Muscle layer of colon (tissue), 2 donors: Measurements from ENCODE around the gene CENPL.
"Not testable (repeated sequence)": the region's sequence is repeated elsewhere in the genome, so short reads cannot be mapped to it uniquely, and the experiment has no call there.

Source experiments
- H3K27ac ChIP-seq: one replicate; pipeline ENCODE4 v1.7.0; 2013; ENCODE audit warnings: low read depth, mild to moderate bottlenecking, low read length, moderate library complexity
- H3K27me3 ChIP-seq, 2 donors: one replicate each; pipeline ENCODE4 v1.7.0; 2013; ENCODE audit warnings: low read length in 2 of 2, mild to moderate bottlenecking in 2 of 2; ENCODE audit not compliant: insufficient read depth in 2 of 2, control insufficient read depth in 1 of 2
- H3K36me3 ChIP-seq: one replicate; pipeline ENCODE4 v1.7.0; 2013; ENCODE audit warnings: mild to moderate bottlenecking, low read length; ENCODE audit not compliant: insufficient read depth
- H3K4me1 ChIP-seq: one replicate; pipeline ENCODE4 v1.7.0; 2013; ENCODE audit warnings: mild to moderate bottlenecking, low read length; ENCODE audit not compliant: insufficient read depth
- H3K4me3 ChIP-seq, 2 donors: one replicate each; pipeline ENCODE4 v1.7.0; 2013; ENCODE audit warnings: low read length in 2 of 2, low read depth in 1 of 2, mild to moderate bottlenecking in 1 of 2, moderate library complexity in 1 of 2
- H3K9ac ChIP-seq: one replicate; pipeline ENCODE4 v1.7.0; 2013; ENCODE audit warnings: low read length
- H3K9me3 ChIP-seq: one replicate; pipeline ENCODE4 v1.7.0; 2013; ENCODE audit warnings: mild to moderate bottlenecking, low read length
- donor health status: abdominal sarcoma.
- donor health status: Adenocarcinoma of cecum.

CENPL gene

GRCh38 chr1:173853074-173853473 lies 28.4 kb upstream of the CENPL start:
- no peak overlapping the region for H3K27ac ChIP-seq
- no peak overlapping the region for H3K4me3 ChIP-seq
- no peaks in the 10 kb centered on the region for H3K27me3 ChIP-seq
- no peaks in the 10 kb centered on the region for H3K9me3 ChIP-seq
- H3K4me1 ChIP-seq = no peaks in the 10 kb centered on the region
- H3K9ac ChIP-seq = no peak overlapping the region
- peaks cover 24% of the 10 kb centered on the region for H3K36me3 ChIP-seq

GRCh38 chr1:173852105-173852504 lies 27.4 kb upstream of the CENPL start:
- Histone ChIP-seq H3K4me3 (no peak overlapping the region), H3K27ac (no peak overlapping the region), H3K36me3 (peaks cover 15% of the 10 kb centered on the region)

DNA sequence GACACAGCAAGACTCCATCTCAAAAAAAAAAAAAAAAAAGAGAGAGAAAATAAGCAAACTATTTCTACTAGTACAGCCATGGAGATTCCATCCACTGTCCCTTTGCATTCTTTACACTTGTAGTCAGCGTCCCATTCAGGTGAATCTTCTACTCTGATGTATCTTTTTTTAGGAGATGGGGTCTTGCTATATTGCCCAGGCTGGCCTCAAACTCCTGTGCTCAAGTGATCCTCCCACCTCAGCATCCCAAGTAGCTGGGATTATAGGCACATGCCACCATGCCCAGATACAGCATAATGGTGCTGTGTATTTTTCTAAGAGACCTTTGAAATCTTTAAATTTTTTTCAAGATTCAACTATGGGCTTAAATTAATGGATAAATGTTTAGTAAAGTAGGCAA lies 8.1 kb upstream of the CENPL start:
- H3K9me3 ChIP-seq = no peaks in the 10 kb centered on the region
- H3K4me1 ChIP-seq = no peaks in the 10 kb centered on the region
- peaks cover 6% of the 10 kb centered on the region for H3K36me3 ChIP-seq
- no peaks in the 10 kb centered on the region for H3K27me3 ChIP-seq
- no peak overlapping the region for H3K4me3 ChIP-seq
- H3K27ac ChIP-seq = no peak overlapping the region
- H3K9ac ChIP-seq = no peak overlapping the region

More at GRCh38 chr1:173852105-173852504, 27.4 kb upstream of the CENPL start:
- no peaks in the 10 kb centered on the region for H3K4me1 ChIP-seq
- H3K9ac ChIP-seq = no peak overlapping the region
- no peaks in the 10 kb centered on the region for H3K9me3 ChIP-seq
- no peaks in the 10 kb centered on the region for H3K27me3 ChIP-seq

DNA sequence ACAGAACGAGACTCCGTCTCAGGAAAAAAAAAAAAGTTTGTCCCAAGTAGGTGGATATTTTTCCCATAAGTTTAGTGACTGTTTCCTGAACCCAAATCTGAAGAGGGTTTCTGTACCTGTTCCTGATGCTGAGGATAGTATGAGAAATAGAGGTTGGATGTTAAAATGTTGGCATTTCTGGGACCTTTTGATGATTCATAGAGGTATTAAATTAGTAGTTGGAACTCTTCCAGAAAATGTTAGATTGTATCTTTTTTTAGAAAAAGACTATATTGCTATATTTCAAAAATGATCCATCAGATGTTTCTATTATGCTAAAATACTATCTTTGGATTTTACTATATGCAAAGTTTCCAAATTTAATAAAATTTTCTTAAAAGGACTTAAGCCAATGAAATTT lies 2.9 kb upstream of the CENPL start:
- Histone ChIP-seq H3K4me3 (no peak overlapping the region), H3K27me3 (no peaks in the 10 kb centered on the region), H3K36me3 (peaks cover 6% of the 10 kb centered on the region), H3K9me3 (no peaks in the 10 kb centered on the region), H3K4me1 (peaks cover 9% of the 10 kb centered on the region), H3K27ac (no peak overlapping the region), H3K9ac (no peak overlapping the region)

GRCh38 chr1:173823781-173824314 lies 835 bp downstream of the CENPL start:
- Histone ChIP-seq H3K4me1 (peaks cover 9% of the 10 kb centered on the region), H3K27ac (peak overlapping the region; percentile 63), H3K9me3 (no peaks in the 10 kb centered on the region), H3K27me3 (no peaks in the 10 kb centered on the region), H3K4me3 (peak overlapping the region; percentile 71 to 93), H3K36me3 (no peaks in the 10 kb centered on the region), H3K9ac (peak overlapping the region; percentile 55)

DNA sequence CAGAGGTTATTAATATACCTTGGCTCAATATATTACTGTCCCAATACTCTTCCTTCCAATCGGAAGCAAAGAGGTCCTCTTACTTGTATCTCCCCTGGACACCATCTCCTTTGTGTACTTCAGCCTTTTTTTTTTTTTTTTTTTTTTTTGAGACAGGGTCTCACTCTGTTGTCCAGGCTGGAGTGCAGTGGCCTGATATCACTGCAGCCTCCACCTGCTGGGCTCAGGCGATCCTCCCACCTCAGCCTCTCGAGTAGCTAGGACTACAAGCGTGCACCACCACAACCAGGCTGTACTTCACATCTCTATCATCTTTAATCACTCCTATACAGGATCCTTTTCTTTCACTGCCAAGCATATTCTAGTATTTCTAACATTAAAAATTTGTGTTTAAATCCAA lies 3.0 kb downstream of the CENPL start:
- no peaks in the 10 kb centered on the region for H3K27me3 ChIP-seq

DNA sequence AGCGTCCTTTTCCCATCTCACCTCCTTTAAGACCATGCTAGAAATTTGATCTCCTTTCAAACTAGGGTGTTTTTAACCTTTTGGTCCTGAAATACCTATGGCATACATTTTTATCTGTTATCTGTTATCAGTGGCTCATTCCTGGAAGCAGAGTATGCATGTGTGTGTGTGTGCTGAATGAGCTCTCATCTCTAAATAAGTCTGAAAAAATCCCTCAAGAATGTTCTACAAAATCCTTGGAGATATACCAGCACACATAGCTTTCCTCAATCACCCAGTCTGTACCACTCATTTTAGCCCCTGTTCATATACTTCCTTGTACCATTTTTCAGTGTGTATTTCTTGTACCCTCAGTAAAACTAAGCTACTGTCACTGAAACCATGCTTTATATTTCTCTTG lies 6.2 kb downstream of the CENPL start:
- Histone ChIP-seq H3K36me3 (no peaks in the 10 kb centered on the region), H3K9ac (no peak overlapping the region), H3K27me3 (no peaks in the 10 kb centered on the region), H3K4me3 (no peak overlapping the region), H3K4me1 (peaks cover 6% of the 10 kb centered on the region), H3K27ac (no peak overlapping the region), H3K9me3 (no peaks in the 10 kb centered on the region)

More for the DNA sequence above, 3.0 kb downstream of the CENPL start:
- Histone ChIP-seq H3K36me3 (no peaks in the 10 kb centered on the region), H3K4me3 (no peak overlapping the region), H3K9ac (no peak overlapping the region), H3K4me1 (peaks cover 9% of the 10 kb centered on the region), H3K27ac (no peak overlapping the region), H3K9me3 (no peaks in the 10 kb centered on the region)

- H3K36me3 ChIP-seq, H3K27ac ChIP-seq, H3K9ac ChIP-seq, H3K27me3 ChIP-seq, H3K9me3 ChIP-seq, H3K4me3 ChIP-seq, H3K4me1 ChIP-seq: not testable (repeated sequence)
Measured at GRCh38 chr1:173813654-173814053, 11.0 kb downstream of the CENPL start.

DNA sequence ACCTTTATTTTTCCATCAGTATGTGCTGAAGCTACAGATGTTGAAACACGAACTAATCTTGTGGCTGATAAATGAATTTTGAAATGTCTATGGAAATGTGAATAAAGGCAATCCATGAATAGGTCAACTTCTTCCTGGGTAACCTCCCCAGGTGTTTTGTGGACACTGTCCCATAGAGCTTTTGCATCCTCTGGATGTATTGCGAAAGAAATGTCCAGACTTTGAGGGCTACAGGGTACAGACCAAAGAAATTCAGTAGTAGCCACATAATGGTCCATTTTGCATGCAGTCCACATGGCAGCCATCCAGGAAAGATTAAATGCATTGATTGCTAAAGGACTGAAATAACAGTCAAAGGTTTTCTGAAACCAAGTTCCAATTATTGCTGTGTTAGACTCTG lies 21.7 kb downstream of the CENPL start:
- no peaks in the 10 kb centered on the region for H3K4me1 ChIP-seq
- no peaks in the 10 kb centered on the region for H3K27me3 ChIP-seq
- no peaks in the 10 kb centered on the region for H3K36me3 ChIP-seq
- no peaks in the 10 kb centered on the region for H3K9me3 ChIP-seq
- H3K27ac ChIP-seq = no peak overlapping the region
- no peak overlapping the region for H3K4me3 ChIP-seq
- H3K9ac ChIP-seq = no peak overlapping the region

- H3K4me1 ChIP-seq, H3K9me3 ChIP-seq, H3K9ac ChIP-seq, H3K36me3 ChIP-seq, H3K27me3 ChIP-seq, H3K27ac ChIP-seq, H3K4me3 ChIP-seq: not testable (repeated sequence)
Measured at GRCh38 chr1:173799995-173800394, 24.7 kb downstream of the CENPL start.

- Histone ChIP-seq H3K9ac (no peak overlapping the region), H3K27ac (no peak overlapping the region), H3K4me3 (no peak overlapping the region), H3K27me3 (no peaks in the 10 kb centered on the region), H3K9me3 (no peaks in the 10 kb centered on the region), H3K4me1 (no peaks in the 10 kb centered on the region), H3K36me3 (no peaks in the 10 kb centered on the region)
Measured at GRCh38 chr1:173798078-173798477, 26.6 kb downstream of the CENPL start.

GRCh38 chr1:173789841-173790240 lies 34.8 kb downstream of the CENPL start:
- Histone ChIP-seq H3K27me3 (no peaks in the 10 kb centered on the region), H3K9me3 (no peaks in the 10 kb centered on the region), H3K4me3 (no peak overlapping the region), H3K9ac (no peak overlapping the region), H3K4me1 (no peaks in the 10 kb centered on the region), H3K36me3 (peaks cover 17% of the 10 kb centered on the region), H3K27ac (no peak overlapping the region)
